HUES64 (cell line): ENCODE measurements around the gene TSSK2.

Source experiments
- H3K27ac ChIP-seq: 2 replicates; pipeline ENCODE4 v1.7.0; 2013; ENCODE audit warnings: low read depth, low read length, inconsistent platforms
- H3K27me3 ChIP-seq: 2 replicates; pipeline ENCODE4 v1.6.1; 2013; ENCODE audit warnings: mild to moderate bottlenecking, low read length; ENCODE audit not compliant: insufficient read depth
- H3K36me3 ChIP-seq: 2 replicates; pipeline ENCODE4 v1.6.1; 2013; ENCODE audit warnings: mild to moderate bottlenecking, low read length; ENCODE audit not compliant: insufficient read depth
- H3K4me1 ChIP-seq: 2 replicates; pipeline ENCODE4 v1.6.1; 2013; ENCODE audit warnings: mild to moderate bottlenecking, low read length, moderate library complexity; ENCODE audit not compliant: insufficient read depth
- H3K4me3 ChIP-seq: 2 replicates; pipeline ENCODE4 v1.5.1; 2013; ENCODE audit warnings: mild to moderate bottlenecking, low read length, moderate library complexity
- H3K9ac ChIP-seq: 2 replicates; pipeline ENCODE4 v1.6.1; 2013; ENCODE audit warnings: mild to moderate bottlenecking, low read depth, low read length
- H3K9me3 ChIP-seq: 2 replicates; pipeline ENCODE4 v1.6.1; 2013; ENCODE audit warnings: low read depth, low read length; ENCODE audit not compliant: insufficient read depth
- WGBS: fragments of 150-250, 120-280 bp; methylation state at CpG from one replicate; pipeline ENCODE4 v1.1.7; 2013; ENCODE audit warnings: missing lambda C conversion rate; 5-methylcytosine and 5-hydroxymethylcytosine counted together

The TSSK2 gene

GRCh38 chr22:19107730-19108074 is 23.4 kb upstream of the TSSK2 start:
- H3K9me3 ChIP-seq, result no peaks in the 10 kb centered on the region
- 99% methylated on average over 8 of the region's 8 CpGs for WGBS
- no peaks in the 10 kb centered on the region for H3K36me3 ChIP-seq
- H3K27ac ChIP-seq, result no peak overlapping the region
- no peak overlapping the region for H3K9ac ChIP-seq
- H3K4me1 ChIP-seq, result peaks cover 22% of the 10 kb centered on the region
- no peak overlapping the region for H3K4me3 ChIP-seq
- no peaks in the 10 kb centered on the region for H3K27me3 ChIP-seq

- Histone ChIP-seq H3K36me3 (no peaks in the 10 kb centered on the region), H3K9me3 (no peaks in the 10 kb centered on the region), H3K4me3 (no peak overlapping the region), H3K4me1 (peaks cover 22% of the 10 kb centered on the region), H3K27ac (no peak overlapping the region), H3K9ac (no peak overlapping the region), H3K27me3 (no peaks in the 10 kb centered on the region)
- 80% methylated on average over 3 of the region's 3 CpGs for WGBS
Measured at GRCh38 chr22:19108807-19109197, 22.3 kb upstream of the TSSK2 start.

DNA sequence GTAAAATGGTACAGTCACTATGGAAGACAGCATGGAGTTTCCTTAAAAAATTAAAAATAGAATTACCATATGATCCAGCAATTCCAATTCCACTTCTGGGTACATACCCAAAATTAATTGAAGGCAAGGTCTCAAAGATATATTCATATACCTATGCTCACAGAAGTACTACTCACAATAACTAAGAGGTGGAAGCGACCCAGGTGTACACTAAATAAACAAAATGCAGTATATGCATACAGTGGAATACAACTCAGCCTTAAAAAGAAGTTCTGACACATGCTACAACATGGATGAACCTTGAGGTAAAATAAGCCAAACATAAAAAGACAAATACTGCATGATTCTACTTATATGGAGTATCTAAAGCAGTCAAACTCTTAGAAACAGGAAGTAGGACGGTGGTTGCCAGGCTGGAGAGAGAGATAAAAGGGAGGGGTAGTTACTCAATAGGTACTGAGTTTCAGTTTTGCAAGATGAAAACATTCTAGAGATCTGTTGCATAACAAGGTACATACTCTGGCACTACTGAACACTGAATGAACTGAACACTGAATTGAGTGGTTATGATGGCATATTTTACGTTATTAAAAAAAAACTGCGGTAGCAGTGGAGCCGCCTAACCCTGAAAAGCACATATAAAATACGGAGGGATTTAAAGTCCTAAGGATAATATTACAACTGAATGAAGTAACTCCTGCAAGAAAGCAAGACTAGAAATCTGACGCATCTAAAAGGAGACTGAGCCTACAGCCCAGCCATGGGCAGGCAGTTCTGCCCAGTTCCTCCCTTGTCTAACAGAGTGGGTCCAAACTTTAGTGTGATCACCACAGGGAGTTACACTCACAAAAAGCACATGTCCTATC is 21.7 kb upstream of the TSSK2 start:
- Histone ChIP-seq H3K9ac (no peak overlapping the region), H3K4me3 (no peak overlapping the region), H3K27me3 (no peaks in the 10 kb centered on the region), H3K9me3 (no peaks in the 10 kb centered on the region), H3K4me1 (peaks cover 22% of the 10 kb centered on the region), H3K36me3 (no peaks in the 10 kb centered on the region), H3K27ac (no peak overlapping the region)
- 86% methylated on average over 7 of the region's 7 CpGs for WGBS

DNA sequence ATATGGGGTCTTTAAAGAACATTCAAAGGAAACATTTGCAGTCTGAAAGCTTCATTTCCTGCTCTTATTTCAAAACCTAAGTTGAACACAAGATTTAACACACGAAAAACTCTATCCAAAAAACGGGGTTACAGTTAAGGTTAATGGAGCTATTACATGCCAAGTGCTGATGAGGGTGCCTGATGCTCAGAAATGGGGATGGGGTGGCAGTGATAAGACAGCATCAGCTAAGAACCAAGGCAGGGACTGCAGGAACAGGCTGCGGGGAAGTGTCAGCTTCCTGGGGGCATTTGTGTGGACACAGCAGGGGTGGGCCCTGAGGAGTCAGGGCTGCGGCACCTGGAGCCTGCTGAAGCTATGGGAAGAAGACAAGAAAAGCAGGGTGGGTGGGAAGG is 21.0 kb upstream of the TSSK2 start:
- no peak overlapping the region for H3K27ac ChIP-seq
- no peak overlapping the region for H3K9ac ChIP-seq
- WGBS, result 43% methylated on average over 3 of the region's 4 CpGs

GRCh38 chr22:19110646-19111045 is 20.5 kb upstream of the TSSK2 start:
- Histone ChIP-seq H3K4me1 (peaks cover 22% of the 10 kb centered on the region), H3K9me3 (no peaks in the 10 kb centered on the region), H3K9ac (no peak overlapping the region), H3K27me3 (no peaks in the 10 kb centered on the region), H3K27ac (no peak overlapping the region), H3K36me3 (no peaks in the 10 kb centered on the region), H3K4me3 (no peak overlapping the region)

More for the DNA sequence above, 21.0 kb upstream of the TSSK2 start:
- peaks cover 22% of the 10 kb centered on the region for H3K4me1 ChIP-seq
- H3K36me3 ChIP-seq, result no peaks in the 10 kb centered on the region
- H3K27me3 ChIP-seq, result no peaks in the 10 kb centered on the region
- no peak overlapping the region for H3K4me3 ChIP-seq
- no peaks in the 10 kb centered on the region for H3K9me3 ChIP-seq

GRCh38 chr22:19111140-19111539 is 20.0 kb upstream of the TSSK2 start:
- Histone ChIP-seq H3K9me3 (no peaks in the 10 kb centered on the region), H3K27ac (no peak overlapping the region), H3K27me3 (no peaks in the 10 kb centered on the region), H3K36me3 (no peaks in the 10 kb centered on the region), H3K9ac (no peak overlapping the region), H3K4me3 (no peak overlapping the region), H3K4me1 (peaks cover 22% of the 10 kb centered on the region)
- WGBS, result 89% methylated on average over 3 of the region's 3 CpGs

DNA sequence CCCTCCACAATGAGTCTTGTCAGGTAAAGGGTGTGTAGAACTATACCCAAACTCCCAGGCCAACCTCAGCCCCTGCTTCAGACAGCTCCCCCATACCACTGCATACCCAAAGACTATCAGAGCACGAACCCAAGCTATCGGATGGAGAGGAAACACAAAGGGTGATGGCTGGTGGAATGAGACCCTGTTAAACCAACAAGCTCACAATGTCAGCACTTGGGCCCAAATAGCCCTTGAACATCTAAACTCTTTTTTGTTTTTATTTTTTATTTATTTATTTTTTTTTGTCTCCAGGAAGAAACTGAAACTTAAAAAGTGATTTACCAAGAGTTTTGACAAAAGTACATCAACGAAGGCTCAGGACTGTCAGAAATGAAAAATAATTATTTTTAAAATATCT is 19.5 kb upstream of the TSSK2 start:
- Histone ChIP-seq H3K4me1 (peaks cover 22% of the 10 kb centered on the region), H3K27ac (no peak overlapping the region), H3K9ac (no peak overlapping the region), H3K4me3 (no peak overlapping the region), H3K27me3 (no peaks in the 10 kb centered on the region), H3K9me3 (no peaks in the 10 kb centered on the region), H3K36me3 (no peaks in the 10 kb centered on the region)
- WGBS, result 82% methylated on average over 2 of the region's 3 CpGs

GRCh38 chr22:19113429-19113828 is 17.7 kb upstream of the TSSK2 start:
- H3K9ac ChIP-seq, result no peak overlapping the region
- no peak overlapping the region for H3K4me3 ChIP-seq
- no peaks in the 10 kb centered on the region for H3K9me3 ChIP-seq
- H3K36me3 ChIP-seq, result peaks cover 2% of the 10 kb centered on the region; the same call in 1 of the 2 replicates
- no peak overlapping the region for H3K27ac ChIP-seq
- H3K27me3 ChIP-seq, result no peaks in the 10 kb centered on the region
- WGBS, result 98% methylated on average over 5 of the region's 5 CpGs
- H3K4me1 ChIP-seq, result peaks cover 22% of the 10 kb centered on the region

- Histone ChIP-seq H3K9ac (no peak overlapping the region), H3K27ac (no peak overlapping the region), H3K9me3 (no peaks in the 10 kb centered on the region), H3K36me3 (peaks cover 12% of the 10 kb centered on the region), H3K4me3 (no peak overlapping the region), H3K4me1 (peaks cover 14% of the 10 kb centered on the region), H3K27me3 (no peaks in the 10 kb centered on the region)
- 79% methylated on average over 4 of the region's 4 CpGs for WGBS
Measured at GRCh38 chr22:19114984-19115552, 16.0 kb upstream of the TSSK2 start.

GRCh38 chr22:19115628-19116027 is 15.5 kb upstream of the TSSK2 start:
- Histone ChIP-seq H3K27ac (no peak overlapping the region), H3K27me3 (no peaks in the 10 kb centered on the region), H3K9me3 (no peaks in the 10 kb centered on the region), H3K4me1 (peaks cover 16% of the 10 kb centered on the region), H3K4me3 (no peak overlapping the region), H3K9ac (no peak overlapping the region), H3K36me3 (peaks cover 14% of the 10 kb centered on the region)
- 70% methylated on average over 4 of the region's 4 CpGs for WGBS

DNA sequence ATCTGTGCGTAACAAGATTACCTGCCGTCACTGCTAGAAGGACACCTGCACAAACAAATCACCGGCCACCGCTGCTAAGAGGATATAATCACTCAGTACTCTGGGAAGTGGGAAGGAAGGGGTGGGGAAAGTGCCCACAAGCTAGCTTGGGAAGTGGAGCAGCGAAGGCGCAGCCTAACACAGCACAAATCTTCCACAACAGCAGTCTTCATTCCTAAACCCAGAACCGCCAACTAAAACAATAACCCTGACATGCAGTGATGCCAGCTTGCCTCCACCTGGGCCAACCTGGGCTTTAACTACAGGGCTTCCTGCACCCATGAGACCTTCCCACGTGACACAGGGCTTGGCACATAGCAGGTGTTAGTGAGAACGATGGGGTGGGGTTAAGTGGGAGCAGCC is 14.0 kb upstream of the TSSK2 start:
- Histone ChIP-seq H3K9ac (no peak overlapping the region), H3K36me3 (peaks cover 14% of the 10 kb centered on the region), H3K27ac (no peak overlapping the region), H3K4me1 (peaks cover 11% of the 10 kb centered on the region; the same call in 1 of the 2 replicates), H3K9me3 (no peaks in the 10 kb centered on the region), H3K27me3 (no peaks in the 10 kb centered on the region), H3K4me3 (no peak overlapping the region)
- 93% methylated on average over 9 of the region's 9 CpGs for WGBS
